Bone marrow (tissue), 2 donors: Measurements from ENCODE around the gene MTX1.
"Not testable (repeated sequence)": the region's sequence is repeated elsewhere in the genome, so short reads cannot be mapped to it uniquely, and the experiment has no call there.

ENCODE experiments used
- DNase-seq, 2 donors: peaks; one replicate each; lab custom pipeline; 2025; lab: John Stamatoyannopoulos, UW

MTX1 gene

GRCh38 chr1:155188268-155188667 lies 20.2 kb upstream of the MTX1 start:
- no peak for DNase-seq

GRCh38 chr1:155189926-155190325 lies 18.6 kb upstream of the MTX1 start:
- DNase-seq: not testable (repeated sequence)

- DNase-seq: no peak
Measured at GRCh38 chr1:155191904-155192303, 16.6 kb upstream of the MTX1 start.

GRCh38 chr1:155192346-155193274 lies 15.9 kb upstream of the MTX1 start:
- DNase-seq: no peak

- peak; percentile 37 to 96 for DNase-seq
Measured at GRCh38 chr1:155193275-155193990, 15.1 kb upstream of the MTX1 start.

- not testable (repeated sequence) for DNase-seq
Measured at GRCh38 chr1:155193991-155194240, 14.6 kb upstream of the MTX1 start.

GRCh38 chr1:155195201-155196102 lies 13.0 kb upstream of the MTX1 start:
- no peak for DNase-seq

- no peak for DNase-seq
Measured at GRCh38 chr1:155196103-155196892, 12.2 kb upstream of the MTX1 start.

GRCh38 chr1:155196893-155197638 lies 11.4 kb upstream of the MTX1 start:
- DNase-seq: no peak

GRCh38 chr1:155197901-155198546 lies 10.5 kb upstream of the MTX1 start:
- no peak for DNase-seq

GRCh38 chr1:155198547-155198906 lies 10.0 kb upstream of the MTX1 start:
- no peak for DNase-seq

- DNase-seq: no peak
Measured at GRCh38 chr1:155199792-155200191, 8.7 kb upstream of the MTX1 start.

- DNase-seq: no peak
Measured at GRCh38 chr1:155200920-155201319, 7.6 kb upstream of the MTX1 start.

- DNase-seq: no peak
Measured at GRCh38 chr1:155202198-155202597, 6.3 kb upstream of the MTX1 start.

- DNase-seq: no peak
Measured at GRCh38 chr1:155202731-155203515, 5.6 kb upstream of the MTX1 start.

- DNase-seq: no peak
Measured at GRCh38 chr1:155205035-155205434, 3.5 kb upstream of the MTX1 start.

- DNase-seq: no peak
Measured at GRCh38 chr1:155205969-155206593, 2.4 kb upstream of the MTX1 start.

GRCh38 chr1:155206891-155207805 lies 1.3 kb upstream of the MTX1 start:
- peak; percentile 57 to 58 for DNase-seq
